Retinal pigment epithelial cell (primary cell): ENCODE results near the gene PHLDB2.
A peak's percentile ranks its signal among the peaks of the same experiment; 100 is the strongest.

Experiments
- DNase-seq: peaks from one replicate; pipeline ENCODE4 v3.0.0-alpha.2; 2010; ENCODE audit warnings: low read depth
- H3K4me3 ChIP-seq: 2 replicates; pipeline ENCODE4 v1.5.1; 2011; ENCODE audit warnings: mild to moderate bottlenecking, low read length, control low read depth, moderate library complexity
- TF ChIP-seq, protein P1 (sequence below): conservative IDR thresholded peaks from 2 replicates; pipeline ENCODE4 v1.5.1; 2011; ENCODE audit warnings: low read depth, low read length, control low read depth, inconsistent platforms

Gene PHLDB2

GRCh38 chr3:111954228-111954990, 95.3 kb downstream of the PHLDB2 start:
- TF ChIP-seq, protein P1, sequence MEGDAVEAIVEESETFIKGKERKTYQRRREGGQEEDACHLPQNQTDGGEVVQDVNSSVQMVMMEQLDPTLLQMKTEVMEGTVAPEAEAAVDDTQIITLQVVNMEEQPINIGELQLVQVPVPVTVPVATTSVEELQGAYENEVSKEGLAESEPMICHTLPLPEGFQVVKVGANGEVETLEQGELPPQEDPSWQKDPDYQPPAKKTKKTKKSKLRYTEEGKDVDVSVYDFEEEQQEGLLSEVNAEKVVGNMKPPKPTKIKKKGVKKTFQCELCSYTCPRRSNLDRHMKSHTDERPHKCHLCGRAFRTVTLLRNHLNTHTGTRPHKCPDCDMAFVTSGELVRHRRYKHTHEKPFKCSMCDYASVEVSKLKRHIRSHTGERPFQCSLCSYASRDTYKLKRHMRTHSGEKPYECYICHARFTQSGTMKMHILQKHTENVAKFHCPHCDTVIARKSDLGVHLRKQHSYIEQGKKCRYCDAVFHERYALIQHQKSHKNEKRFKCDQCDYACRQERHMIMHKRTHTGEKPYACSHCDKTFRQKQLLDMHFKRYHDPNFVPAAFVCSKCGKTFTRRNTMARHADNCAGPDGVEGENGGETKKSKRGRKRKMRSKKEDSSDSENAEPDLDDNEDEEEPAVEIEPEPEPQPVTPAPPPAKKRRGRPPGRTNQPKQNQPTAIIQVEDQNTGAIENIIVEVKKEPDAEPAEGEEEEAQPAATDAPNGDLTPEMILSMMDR: no peak
- H3K4me3 ChIP-seq: no peak overlapping the region
- DNase-seq: no peak

DNA sequence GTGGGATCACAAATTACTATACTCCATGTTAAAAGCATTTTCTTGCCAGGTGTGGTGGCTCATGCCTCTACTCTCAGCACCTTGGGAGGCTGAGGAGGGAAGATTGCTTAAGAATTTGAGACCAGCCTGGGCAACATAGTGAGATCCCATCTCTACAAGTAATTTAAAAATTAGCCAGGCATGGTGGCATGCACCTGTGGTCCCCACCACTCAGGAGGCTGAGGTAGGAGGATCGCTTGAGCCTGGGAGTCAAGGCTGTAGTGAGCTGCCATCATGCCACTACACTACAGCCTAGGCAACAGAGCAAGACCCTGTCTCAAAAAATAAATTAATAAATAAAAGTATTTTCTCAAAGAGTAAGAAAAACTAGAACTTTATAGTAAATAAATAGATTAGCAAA, 96.8 kb downstream of the PHLDB2 start:
- no peak for DNase-seq
- TF ChIP-seq, protein P1: no peak
- H3K4me3 ChIP-seq: no peak overlapping the region

- DNase-seq: no peak
- TF ChIP-seq, protein P1: no peak
- H3K4me3 ChIP-seq: no peak overlapping the region
These were observed 97.4 kb downstream of the PHLDB2 start for GRCh38 chr3:111956449-111956848.

- TF ChIP-seq, protein P1: no peak
- no peak overlapping the region for H3K4me3 ChIP-seq
- DNase-seq: no peak
These were observed 98.1 kb downstream of the PHLDB2 start for GRCh38 chr3:111956995-111957734.

DNA sequence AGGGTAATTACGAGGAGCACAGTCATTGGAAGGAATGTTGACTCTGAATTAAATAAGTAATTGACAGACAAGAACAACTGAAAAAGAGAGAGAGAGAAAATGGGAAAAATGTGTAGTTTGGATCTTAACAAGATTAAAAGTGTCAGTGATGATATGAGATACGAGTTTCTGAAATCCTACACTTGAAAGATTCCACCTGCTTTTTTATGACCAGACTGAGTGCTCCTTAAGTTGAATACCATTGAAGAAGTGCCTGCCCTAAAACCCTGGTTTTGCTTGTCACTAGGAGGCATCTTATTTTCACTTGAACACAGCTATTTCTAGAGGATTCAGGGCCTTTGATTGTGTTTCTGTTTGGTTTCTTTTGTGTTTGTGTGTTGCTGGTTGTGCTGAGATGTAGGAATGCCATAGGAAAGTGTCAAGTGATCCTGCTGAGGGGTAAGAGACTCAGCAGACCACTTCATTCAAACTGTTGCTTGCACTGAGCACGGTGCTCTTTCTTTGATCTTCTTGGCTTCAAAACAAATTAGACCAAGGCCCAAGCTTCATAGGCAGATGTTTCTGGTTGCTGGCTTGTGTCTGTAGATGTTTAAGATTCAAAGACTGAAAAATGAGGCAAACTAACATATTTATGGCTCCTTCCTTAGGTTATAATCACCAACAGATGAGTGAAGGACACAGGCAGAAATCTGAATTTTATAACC, 102.5 kb downstream of the PHLDB2 start:
- DNase-seq: no peak
- TF ChIP-seq, protein P1: no peak
- no peak overlapping the region for H3K4me3 ChIP-seq

- peak; percentile 59 for DNase-seq
- TF ChIP-seq, protein P1: no peak
- H3K4me3 ChIP-seq: no peak overlapping the region
These were observed 104.4 kb downstream of the PHLDB2 start for GRCh38 chr3:111963424-111963823.
